Cortex of kidney (tissue), 1 donor: ENCODE data around the gene LAMC3.

Experiments used
- DNase-seq: peaks from one replicate; lab custom pipeline; 2025; lab: John Stamatoyannopoulos, UW

Gene LAMC3

DNA sequence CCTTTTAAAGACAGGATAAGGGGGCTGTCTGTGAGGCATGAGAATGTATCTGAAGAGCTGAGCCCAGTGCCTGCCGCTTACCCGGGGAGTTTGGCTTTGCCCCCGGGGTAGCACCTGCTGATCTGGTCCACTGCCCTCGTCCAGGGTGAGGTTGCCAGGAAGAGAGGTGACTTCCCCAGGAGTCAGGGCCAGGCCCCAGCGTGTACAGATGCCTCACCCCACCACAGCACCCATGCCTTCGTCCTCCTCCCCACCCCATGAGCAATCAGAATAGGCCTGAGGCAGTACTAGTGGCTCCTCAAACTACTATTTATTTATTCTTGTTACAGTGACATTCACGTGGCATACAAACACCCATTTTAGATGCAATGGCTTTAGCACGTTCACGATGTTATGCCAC lies 71.6 kb downstream of the LAMC3 start:
- DNase-seq = no peak

DNA sequence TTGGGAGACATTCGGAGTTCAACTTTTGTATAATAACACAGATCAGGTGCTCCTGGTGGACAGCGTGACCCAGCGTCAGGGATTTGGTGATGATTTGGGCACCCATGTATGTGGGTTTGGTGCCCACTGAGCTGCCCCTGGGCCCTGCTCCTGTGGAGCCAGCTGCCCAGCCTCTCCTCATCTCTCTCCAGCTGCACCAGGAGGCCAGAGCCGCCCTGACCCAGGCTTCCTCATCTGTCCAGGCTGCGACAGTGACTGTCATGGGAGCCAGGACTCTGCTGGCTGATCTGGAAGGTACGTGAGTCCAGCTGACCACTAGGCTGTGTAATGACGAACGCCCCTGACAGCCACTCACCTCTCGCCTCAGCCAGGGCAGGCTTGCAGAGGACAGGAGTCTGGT lies 72.9 kb downstream of the LAMC3 start:
- DNase-seq = no peak

DNA sequence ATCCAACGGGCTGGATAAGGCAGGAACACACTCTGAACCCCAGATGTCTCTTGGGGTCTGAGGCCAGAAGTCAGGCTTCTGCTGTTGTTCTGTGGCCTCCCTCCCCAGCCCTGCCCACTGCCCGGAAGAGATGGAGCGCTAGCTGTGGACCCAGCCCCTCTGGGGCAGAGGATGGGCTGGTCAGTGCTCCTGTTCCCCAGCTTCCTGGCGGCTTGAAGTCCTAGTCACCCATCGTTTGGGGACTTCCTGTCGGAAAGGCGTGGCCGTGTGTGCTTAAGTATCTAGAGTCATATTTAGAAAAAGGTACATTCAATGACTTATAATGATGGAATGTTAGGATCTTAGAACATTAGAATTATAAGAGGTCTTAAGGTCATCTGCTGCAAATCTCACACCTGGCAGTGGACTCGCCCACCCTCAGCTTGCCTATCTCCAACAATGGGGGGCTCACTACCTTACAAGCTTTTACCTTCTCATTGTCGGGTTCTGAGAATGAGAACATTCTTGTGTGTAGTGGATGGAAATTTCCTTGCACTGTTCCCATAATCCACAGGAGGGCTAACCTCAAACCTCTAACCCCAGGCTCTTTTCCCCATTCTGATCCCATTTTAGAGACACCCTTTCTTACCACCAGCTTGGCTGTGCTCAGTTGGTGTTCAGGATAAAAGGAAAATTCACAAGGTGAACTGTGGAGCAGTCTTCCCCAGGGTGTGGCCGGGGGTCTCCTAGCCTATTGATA lies 74.0 kb downstream of the LAMC3 start:
- DNase-seq = no peak

DNA sequence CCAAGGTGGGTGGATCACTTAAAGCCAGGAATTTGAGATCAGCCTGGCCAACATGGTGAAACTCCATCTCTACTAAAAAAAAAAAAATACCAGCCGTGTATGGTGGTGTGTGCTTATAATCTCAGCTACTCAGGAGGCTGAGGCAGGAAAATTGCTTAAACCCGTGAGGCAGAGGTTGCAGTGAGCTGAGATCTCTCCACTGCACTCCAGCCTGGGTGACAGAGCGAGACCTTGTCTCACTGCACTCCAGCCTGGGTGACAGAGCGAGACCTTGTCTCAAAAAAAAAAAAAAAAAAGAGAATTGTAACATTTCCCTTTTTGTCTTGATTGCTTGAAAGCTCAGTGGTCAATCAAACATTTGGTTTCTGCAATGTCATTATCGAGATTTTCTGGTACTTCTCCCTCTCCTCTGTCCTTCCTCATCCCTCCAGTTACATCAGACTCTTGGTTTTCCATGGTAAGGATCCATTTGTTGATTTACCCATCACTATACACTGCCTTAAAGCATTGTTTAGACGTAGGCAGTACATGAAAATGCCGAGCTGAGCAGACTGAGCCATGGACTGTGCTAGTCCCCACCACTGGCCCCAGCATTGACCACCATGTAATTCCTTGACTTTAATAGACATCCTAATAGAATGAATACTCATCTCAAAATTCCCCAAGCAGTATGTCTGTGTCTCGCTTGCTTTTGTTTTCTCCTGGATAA lies 75.8 kb downstream of the LAMC3 start:
- no peak for DNase-seq

DNA sequence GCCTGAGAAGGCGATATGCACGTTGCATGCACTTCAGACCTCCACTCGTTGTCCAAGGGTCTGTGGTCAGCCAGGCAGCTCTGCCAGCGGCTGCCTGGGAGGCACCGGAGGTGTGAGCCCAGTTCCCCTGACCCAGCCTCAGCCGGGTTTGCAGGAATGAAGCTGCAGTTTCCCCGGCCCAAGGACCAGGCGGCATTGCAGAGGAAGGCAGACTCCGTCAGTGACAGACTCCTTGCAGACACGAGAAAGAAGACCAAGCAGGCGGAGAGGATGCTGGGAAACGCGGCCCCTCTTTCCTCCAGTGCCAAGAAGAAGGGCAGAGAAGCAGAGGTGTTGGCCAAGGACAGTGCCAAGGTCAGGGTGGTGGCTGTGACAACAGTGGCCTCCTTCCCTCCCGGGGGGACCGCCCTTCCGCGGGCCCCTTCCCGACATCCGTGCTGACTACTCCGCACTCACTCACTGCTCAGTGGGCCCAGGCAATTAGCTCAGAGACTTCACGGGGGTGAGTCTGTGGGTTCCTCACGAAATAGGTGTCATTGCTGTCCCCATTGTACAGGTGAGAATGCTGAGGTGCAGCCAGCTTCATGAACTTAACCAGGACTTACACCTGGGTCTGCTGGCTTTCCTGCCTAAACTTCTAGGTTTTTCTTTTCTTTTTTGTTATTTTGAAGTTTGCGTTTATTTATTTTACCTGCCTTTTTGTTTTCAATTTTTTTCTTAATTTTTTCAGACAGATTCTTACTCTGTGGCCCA lies 76.6 kb downstream of the LAMC3 start:
- no peak for DNase-seq

DNA sequence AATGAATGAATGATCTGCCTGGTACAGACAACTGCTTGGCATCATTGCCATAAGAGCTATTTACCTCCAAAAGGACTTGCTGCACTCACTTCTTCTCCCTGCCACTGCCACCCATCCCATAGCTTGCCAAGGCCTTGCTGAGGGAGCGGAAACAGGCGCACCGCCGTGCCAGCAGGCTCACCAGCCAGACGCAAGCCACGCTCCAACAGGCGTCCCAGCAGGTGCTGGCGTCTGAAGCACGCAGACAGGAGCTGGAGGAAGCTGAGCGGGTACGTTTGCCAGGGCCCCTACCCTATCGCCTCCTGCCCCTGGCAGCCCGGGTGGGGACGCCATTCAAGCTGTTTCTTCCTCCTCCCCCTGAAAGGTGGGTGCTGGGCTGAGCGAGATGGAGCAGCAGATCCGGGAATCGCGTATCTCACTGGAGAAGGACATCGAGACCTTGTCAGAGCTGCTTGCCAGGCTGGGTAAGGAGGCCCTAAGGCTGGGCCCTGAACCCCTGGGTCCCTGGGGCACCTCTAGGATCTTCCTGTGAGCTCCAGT lies 78.5 kb downstream of the LAMC3 start:
- DNase-seq = no peak

DNA sequence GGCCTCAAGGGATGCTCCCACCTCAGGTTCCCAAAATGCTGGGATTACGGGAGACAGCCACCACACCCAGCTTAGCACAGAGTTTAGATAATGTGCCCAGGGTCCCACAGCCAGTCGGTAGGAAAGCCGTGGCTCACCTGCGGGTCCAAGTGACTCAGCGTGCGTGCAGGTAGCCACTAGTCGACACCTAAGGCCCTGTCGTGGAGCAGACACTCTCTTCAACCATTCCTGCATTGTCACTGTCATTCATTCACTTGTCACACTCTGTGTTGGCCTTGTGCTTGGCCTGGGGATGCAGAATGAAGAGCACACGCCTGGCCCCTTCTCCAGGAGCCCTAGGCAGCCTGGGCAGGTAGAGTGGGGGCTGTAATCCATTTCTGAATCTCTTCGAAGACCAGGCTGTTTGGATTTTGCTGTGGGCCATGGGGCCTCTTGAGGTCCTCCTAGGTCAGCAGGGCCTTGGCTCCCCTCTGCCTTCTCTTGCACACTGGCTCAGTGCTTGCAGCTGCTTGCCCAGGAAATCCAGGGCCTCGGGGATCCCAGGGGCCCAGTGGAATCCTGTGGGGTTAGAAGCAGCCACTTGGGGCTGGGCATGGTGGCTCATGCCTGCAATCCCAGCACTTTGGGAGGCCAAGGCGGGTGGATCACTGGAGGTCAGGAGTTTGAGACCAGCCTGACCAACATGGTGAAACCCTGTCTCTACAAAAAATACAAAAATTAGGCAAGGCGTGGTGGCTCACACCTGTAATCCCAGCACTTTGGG lies 81.2 kb downstream of the LAMC3 start:
- DNase-seq = no peak

DNA sequence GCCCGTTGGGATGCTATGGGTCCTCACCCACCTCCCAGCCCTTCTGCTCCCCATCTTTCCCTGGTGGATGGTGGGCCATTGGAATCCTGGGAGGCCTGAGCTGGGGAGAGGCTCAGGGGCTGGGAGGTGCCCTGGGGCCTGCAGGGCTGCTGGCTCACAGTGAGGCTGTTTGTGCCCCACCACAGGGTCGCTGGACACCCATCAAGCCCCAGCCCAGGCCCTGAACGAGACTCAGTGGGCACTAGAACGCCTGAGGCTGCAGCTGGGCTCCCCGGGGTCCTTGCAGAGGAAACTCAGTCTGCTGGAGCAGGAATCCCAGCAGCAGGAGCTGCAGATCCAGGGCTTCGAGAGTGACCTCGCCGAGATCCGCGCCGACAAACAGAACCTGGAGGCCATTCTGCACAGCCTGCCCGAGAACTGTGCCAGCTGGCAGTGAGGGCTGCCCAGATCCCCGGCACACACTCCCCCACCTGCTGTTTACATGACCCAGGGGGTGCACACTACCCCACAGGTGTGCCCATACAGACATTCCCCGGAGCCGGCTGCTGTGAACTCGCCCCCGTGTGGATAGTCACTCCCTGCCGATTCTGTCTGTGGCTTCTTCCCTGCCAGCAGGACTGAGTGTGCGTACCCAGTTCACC lies 82.5 kb downstream of the LAMC3 start:
- no peak for DNase-seq

DNA sequence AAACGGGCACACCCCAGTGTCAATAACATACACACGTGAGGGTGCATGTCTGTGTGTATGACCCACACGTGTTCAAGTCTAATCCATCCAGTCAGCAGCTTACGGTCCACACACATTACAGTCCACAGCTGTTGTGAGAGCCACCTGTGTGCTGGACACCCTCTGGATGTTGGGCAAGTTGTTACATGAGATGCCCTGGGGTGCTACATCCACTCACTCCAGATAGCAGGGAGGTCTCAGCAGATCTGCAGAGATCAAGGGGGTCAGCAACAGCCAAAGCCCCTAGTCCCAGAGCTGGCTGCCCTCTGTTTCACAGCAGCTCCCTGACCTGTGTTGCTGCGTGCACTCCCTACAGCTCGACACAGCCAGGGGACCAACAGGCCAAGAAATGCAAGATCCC lies 83.1 kb downstream of the LAMC3 start:
- DNase-seq = no peak

DNA sequence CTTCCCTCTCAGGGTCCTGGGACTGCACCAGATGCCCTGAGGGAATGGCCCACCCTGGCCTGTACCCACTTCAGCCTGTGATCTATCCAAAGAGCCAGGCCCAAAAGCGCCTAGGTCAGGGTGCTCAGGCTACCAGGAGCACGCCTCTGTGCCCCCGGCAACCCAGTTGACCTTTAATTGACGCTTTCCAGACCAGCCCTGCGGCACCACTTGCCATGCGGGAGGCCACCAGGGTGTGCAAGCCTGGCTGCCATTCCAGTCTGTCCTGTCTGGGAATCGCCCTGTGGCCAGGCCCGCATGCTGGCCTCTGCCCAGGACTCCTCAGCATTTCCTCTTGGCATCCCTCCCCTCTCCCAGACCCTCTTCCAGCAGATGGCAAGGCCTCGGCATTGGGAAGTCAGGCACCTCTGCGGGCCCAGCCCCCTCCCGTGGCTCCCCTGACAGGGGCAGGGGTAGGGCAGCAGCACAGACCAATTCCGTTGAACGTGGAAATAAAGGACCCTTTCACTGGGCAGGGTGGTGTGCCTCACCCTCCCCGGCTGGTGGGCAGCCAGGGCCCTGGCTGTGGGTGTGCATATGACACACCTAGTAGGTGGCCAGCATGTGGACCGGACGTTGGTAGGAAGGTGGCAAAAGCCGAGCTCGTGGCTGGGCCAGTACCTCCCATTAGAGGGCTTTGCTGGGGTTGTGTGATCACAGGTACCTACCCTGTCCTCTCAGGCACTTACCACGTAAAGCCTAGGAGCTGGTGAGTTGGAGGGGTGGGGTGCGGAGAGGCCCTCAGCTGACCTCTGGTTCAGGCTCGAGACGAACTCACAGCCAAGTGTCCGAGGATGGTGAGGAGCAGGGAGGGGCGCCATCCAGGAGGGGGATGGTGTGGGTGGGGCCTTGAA lies 83.8 kb downstream of the LAMC3 start:
- no peak for DNase-seq

DNA sequence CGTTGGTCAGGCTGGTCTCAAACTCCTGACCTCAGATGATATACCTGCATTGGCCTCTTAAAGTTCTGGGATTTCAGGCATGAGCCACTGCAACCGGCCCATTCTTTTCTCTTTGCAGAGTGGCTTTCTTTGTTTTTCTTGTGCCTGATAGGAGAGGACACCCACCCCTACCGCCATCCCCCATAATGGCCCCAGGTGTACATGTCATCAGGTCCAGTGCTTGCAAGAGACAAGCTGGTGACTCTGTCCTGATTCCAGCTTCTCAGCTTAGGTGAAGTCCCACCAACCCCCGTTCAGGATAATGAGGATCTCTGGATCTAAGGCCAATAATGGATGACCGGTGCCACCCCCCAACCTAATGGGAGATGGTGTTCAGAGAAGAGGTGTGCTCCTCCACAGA lies 85.0 kb downstream of the LAMC3 start:
- no peak for DNase-seq

DNA sequence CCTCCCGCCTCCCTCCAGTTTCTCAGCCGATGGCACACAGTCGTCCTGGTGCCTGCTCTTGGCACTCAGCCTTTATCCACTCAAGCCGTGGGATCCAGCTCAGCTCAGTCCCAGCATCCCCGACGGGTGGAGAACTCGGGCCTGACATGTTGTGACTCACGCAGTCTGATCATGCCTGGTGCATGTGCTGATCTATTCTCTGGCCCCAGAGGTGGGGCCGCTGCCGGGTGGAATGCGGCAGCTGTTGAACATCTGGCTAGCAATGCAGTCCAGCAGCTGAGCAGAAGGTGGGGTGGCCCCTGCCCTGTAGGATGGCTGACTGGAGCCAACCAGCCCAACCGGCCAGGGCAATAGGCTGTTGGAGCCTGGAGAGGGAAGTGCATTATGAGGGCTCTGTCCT lies 85.6 kb downstream of the LAMC3 start:
- DNase-seq = no peak

DNA sequence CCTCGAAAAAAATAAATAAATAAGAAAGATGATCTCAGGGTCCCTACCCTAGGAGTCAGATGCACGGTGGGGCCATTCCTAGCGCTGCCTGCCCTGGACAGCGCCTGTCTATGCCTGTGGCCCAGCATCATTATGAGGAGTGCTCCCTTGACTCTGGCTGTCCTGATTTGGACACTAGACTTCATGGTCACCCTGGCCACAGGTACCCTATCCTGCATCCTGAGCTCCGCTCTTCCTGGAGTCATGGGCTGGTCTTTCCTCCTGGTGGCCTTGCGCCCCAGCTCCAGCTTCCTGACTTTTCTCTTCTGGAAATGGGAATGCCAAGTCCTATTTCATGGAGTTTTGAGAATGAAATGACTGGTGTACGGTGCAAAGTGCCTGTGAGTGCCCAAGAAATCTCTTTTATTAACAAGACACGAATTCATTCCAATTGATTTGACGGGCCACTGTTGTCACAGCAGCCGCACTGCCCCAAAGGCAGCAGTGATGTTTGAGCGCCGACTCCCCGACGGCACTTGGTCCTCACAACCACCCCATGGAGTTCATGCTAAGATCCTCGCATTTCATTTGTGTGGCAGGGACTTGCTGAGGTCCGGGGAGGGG lies 86.8 kb downstream of the LAMC3 start:
- DNase-seq = no peak

DNA sequence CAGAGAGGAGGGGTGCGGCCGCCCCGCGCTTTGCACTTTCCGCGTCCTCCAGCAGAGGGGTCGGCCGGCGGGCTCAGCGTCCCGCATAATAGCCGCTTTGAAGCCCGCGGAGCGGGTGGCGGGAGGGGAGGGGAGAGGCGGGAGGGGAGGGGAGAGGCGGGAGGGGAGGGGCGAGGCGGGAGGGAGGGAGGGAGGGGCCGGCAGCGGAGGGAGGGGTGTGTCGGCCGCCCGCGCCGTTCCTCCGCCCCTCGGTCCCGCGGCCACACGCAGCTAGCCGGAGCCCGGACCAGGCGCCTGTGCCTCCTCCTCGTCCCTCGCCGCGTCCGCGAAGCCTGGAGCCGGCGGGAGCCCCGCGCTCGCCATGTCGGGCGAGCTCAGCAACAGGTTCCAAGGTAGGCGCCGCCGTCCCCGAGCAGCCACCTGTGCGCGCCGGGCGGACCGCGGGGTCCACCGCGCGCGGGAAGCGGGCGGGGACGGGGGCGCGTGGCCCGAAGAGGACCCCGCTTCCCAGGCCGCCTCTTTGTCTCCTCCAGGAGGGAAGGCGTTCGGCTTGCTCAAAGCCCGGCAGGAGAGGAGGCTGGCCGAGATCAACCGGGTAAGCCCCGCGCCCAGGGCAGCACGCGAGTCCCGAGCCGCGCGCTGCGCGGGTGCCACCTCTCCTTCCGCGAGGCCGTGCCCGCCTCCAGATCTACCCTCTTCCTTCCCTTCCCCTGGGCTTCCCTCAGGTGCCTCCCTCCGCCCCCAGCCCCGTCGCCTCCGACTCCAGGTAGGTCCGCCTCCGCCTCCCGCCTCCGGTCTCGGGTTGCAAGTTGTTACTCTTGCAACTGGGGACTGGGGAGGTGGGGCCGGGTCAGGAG lies 87.5 kb downstream of the LAMC3 start, which contains the start of gene AIF1L:
Gene AIF1L, plus strand, starts transcription at position 263 of the 857 bp plus-strand sequence. Its CDS starts 99 bp downstream, at position 362.
- DNase-seq = no peak

DNA sequence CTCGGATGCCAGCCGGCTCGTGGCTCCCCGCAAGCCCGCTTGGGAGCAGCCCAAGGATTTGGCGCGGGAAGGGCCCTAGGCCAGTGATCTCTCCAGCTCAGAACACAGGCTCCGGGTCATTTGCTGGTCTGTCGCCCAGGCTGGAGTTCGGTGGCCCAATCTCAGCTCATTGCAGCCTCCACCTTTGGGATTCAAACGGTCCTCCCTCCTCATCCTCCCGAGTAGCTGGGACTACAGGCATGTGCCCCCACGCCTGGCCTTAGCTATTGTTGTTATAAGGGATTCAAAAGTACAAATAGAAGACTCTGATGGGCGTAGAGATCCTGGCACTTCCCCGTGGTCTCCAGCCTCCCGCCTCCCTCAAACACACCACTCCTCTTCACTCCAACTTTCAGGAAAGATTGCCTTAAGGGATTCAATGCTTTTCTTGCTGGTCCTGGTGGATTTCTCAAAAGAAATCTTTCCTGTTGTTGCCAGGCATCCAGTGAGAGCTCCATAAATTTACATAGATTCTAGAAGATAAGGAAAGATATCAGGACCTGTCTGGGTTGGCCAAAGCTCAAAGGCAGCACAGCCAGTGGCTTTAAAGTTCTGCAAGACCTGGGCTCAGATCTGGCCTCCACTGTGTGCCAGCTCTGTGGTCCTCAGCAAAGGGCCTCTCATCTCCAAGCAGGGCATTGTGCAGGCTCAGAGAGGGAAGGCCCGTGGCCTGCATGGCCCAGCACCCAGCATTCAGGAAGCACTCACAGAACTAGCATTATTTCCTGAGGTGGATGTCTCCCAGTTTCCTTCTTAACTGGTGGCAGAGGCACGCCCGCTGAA lies 88.4 kb downstream of the LAMC3 start:
- DNase-seq = no peak

DNA sequence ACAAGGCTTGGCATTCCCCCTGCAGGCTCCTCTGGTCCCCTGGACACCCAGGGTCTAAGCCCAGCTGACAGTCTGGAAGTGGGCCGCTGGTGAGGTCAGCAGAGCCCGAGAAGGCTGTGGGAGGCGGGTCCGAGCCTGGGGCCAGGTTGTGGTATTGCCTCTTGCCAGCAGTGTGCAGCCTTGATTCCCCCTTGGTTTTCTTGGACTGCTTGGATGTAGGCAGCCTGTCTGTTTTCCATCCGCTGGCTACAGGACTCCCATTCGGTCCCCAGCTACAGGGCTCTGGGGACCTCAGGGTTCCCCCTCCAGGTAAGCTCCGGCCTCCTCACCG lies 88.9 kb downstream of the LAMC3 start:
- DNase-seq = no peak

DNA sequence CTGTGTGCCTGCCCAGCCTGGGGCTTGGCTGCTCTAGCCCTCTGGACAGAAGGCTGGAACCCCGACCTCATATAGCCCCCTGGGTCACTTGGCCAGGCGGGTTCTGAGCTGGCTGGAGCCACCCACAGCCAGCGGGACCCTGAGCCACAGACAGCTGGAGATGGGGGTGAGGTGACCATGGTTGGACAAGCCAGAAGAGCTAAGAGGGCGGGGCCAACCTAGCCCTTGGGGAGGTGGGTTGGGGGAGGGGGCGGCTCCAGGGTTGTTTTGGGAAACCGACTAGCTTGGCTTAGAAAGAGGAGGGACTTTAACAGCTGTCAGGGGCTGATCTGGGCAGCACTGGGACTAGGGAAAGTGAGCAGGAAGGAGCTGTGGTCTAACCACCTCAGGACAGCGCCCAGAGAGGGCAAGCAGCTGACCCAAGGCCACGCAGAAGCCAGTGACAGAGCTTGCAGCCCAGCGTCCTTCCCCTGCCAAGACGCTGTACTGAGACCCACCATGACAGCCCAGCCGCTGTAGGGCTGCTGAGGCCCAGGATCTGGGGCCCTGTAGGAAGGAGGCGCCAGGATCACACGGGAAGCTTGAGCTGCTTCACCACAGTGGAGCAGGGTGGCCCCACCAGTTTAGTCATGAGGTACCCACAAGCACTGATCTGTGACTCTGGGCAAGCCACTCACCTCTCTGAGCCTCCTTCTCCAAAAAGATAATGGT lies 89.6 kb downstream of the LAMC3 start:
- no peak for DNase-seq
